GM18867 (cell line): ENCODE results near the gene VSTM2L.
"Not testable (repeated sequence)": the region's sequence is repeated elsewhere in the genome, so short reads cannot be mapped to it uniquely, and the experiment has no call there.

Experiments
- ATAC-seq: cut with Tn5 transposase; IDR thresholded peaks from one replicate; pipeline ENCODE4 v1.9.1; 2021; ENCODE audit warnings: mild to moderate bottlenecking, moderate library complexity; ENCODE audit not compliant: unreplicated experiment

Gene VSTM2L

DNA sequence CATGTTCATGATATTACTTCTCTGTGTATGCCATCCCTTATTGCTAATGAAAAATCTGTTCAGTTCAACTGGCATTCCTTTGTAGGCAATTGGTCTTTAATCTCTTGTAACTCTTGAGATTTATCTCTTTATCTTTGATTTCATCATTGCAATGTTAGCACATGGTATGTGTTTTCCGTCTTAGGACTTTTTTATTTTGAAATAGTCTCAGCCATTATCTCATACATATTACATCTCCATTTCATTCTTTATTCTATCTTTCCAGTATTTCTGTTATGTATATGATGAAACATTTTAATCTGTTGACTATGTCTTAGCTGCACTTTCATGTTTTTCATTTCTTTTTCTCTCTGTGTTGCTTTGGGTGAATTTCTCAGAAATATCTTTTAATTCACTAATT lies 58.1 kb downstream of the VSTM2L start:
- no peak for ATAC-seq

GRCh38 chr20:37963483-37963882 lies 60.6 kb downstream of the VSTM2L start:
- ATAC-seq, result not testable (repeated sequence)

GRCh38 chr20:37968841-37969401 lies 66.0 kb downstream of the VSTM2L start:
- no peak for ATAC-seq

- no peak for ATAC-seq
Measured at GRCh38 chr20:37969949-37970855, 67.3 kb downstream of the VSTM2L start.

- ATAC-seq, result no peak
Measured at GRCh38 chr20:37970856-37971245, 67.9 kb downstream of the VSTM2L start.

GRCh38 chr20:37971561-37972127 lies 68.7 kb downstream of the VSTM2L start:
- ATAC-seq, result no peak

- ATAC-seq, result no peak
Measured at GRCh38 chr20:37972256-37973058, 69.5 kb downstream of the VSTM2L start.

- ATAC-seq, result no peak
Measured at GRCh38 chr20:37973059-37973910, 70.4 kb downstream of the VSTM2L start.

- ATAC-seq, result no peak
Measured at GRCh38 chr20:37976887-37977286, 74.0 kb downstream of the VSTM2L start.

DNA sequence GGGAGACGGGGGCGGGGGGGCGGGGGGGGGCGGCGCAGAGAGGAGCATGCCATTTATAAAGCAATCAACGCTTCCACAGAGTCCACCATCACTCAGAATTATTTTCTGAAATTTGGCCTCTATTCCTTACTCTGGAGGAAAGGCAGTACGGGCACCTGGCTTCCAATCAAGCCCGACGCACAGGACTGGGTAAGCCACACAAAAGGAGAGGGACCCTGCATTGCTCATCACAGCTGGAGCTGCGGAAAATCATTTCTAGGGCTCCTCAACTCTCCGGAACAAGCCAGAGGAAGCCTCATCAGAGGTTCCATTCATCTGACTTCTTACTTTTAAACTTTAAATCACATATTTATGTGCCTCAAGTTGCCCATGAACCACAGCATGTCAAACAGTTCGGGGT lies 74.4 kb downstream of the VSTM2L start:
- no peak for ATAC-seq

DNA sequence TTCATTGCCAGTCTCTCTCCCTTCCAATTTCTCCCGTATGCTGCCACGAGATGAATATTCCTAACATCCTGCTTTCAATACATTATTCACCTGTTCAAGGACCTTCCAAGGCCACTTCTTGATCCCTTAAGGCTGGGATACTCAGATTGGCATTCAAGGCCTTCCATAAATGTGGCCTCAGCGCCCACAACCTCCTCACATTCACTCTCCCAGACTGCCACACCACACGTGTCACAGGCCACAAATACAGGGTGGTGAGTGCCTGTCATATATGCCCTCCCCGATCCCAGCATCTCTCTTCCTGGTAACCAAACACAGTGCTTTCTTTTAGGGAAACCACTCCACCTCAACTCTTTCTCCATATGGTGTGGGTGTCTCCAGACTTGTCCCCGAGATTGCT lies 74.9 kb downstream of the VSTM2L start:
- ATAC-seq, result no peak

DNA sequence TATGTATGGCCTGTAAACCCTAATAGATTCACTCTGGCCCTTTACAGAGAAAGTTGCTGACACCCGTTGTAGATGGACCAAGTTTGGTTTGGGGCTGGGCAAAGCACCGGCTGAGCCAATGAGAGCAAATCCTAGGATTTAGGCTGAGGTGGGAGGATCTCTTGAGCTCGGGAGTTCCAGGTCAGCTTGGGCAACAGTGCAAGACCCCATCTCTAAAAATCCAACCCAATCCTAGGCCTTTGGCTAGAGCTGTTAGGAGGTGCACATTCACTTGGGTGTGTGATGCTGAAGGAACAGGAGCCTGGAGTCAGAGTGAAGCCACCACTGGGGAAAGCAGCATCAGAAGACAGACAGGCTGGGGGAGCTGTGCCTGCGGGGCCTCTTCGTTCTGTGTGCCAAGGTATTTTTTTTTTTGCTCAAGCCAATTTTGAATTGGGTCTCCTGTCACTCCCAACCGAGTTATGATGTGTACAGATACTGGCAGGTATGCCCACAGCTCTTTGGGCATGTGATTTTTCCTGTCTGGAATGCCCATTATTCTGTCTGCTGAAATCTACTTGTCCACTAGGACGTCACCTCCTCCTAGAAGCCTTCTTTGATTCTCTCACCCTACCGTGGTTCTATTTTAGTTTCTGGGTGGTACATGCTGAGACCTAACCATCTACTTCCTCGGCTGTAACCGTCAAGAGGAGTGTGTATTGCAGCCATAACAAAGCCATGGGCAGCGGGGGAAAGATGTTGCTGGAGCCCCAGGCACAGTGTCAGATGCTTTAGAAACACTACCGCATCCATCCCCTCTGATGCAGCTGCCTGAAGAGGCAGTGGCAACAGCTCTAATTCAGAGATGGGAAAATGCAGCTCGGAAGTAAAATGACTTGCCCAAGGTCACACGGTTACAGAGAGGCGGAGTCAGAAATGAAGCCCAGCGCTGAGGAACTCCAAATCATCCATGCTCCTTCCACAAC lies 76.4 kb downstream of the VSTM2L start:
- no peak for ATAC-seq

DNA sequence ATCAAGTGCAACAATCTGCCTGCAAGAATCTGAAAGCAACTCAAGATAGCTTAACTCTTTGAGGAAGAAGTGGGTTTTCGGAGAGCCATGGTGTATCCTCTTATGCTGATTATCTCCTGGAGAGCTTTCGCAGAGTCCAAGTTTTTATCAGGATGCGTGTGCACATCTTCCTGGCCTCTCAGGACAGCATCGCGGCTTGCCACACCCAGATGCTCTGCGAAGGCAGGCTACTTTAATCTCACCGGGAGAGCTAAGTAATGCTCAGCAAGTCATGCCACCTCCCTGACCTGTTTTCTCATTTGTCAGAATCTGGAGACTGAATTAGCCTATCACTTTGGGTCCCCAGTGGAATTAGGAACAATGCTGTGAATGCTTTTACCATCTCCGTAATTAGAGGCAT lies 77.5 kb downstream of the VSTM2L start:
- no peak for ATAC-seq

- no peak for ATAC-seq
Measured at GRCh38 chr20:37980876-37981275, 77.9 kb downstream of the VSTM2L start.

DNA sequence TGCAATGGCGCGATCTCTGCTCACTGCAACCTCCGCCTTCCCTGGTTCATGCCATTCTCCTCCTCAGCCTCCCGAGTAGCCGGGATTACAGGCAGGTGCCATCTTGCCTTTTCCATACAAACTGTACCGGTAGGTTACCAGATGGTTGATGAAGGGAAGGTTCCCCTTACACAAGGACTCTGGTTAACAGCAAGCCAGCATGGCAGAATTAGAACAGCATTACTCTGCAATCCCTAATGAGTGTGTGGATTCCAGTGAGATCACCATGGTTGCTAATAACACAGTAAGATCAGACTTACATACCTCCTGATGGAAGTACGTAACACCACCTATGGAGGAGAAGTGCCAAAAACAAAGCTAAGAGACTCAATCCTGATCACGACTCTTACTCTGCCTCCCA lies 78.6 kb downstream of the VSTM2L start:
- ATAC-seq, result no peak

- ATAC-seq, result no peak
Measured at GRCh38 chr20:37983286-37983685, 80.4 kb downstream of the VSTM2L start.

GRCh38 chr20:37984018-37984785 lies 81.3 kb downstream of the VSTM2L start:
- ATAC-seq, result no peak

DNA sequence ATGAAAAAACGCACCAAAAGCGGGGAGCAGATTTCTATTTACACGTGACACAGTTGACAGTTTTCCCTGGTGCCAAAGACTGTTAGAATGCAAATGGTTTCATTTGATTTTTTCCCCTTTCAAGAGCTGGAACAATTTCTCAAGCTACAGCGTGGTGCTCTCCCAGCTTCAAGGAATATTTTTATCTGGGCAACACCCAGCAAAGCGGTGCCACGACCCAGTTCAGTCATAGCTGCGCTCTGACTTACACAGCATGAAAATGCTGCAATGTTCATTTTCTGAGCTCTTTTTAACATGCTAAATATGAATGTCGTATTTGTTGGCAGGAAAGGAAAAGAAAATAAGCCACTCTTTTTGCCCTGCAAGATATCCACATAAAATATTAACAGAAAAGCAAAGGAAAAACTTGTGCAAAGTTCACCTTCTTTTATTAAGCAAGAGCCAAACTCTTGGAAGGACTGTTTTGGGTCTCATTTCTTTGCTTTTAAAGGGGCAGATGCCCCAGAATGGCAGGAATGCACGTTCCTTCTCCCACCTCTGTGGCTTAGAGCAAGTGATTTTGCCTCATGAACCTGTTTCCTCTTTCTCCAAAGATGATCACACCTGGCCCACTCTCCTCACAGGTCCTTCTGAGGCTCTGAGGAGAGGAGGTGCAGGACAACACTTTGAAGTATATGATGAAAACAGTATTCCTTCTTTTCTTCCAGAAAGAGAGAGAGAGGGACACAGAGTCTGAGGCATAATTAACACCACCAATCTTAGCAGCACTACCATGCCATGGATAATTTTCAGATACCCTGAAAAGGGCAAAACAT lies 83.3 kb downstream of the VSTM2L start:
- ATAC-seq, result no peak
